HepG2 (cell line): ENCODE results near the gene CRHR1. TPM values are rescaled to one million over a fixed set of nuclear protein-coding genes. Genes with fewer than 3 reads are reported as not detected.

Experiments
- ATAC-seq: fragments of 200-7000 bp; cut with Tn5 transposase; 3 replicates; pipeline ENCODE4 v1.9.1; 2020; ENCODE audit warnings: mild to moderate bottlenecking, moderate library complexity
- BruUV-seq: library from RNA; stranded (reverse); fragments of 400-500 nt; replicated peaks from 2 replicates; lab custom pipeline; 2021; lab: Mats Ljungman, UMichigan
- CTCF ChIA-PET: fragments of 300-600 bp; formaldehyde crosslinking; extraction: SDS; loops from one replicate; lab custom pipeline; 2021; ENCODE audit warnings: low total read pairs, inconsistent platforms, low intra/inter-chr PET ratio; lab: Yijun Ruan, JAX
- POLR2A ChIA-PET: fragments of 350-600 bp; sonication (Branson Sonifier 250); formaldehyde crosslinking; loops from one replicate; lab custom pipeline; 2020; ENCODE audit warnings: antibody characterized with exemption, inconsistent platforms; lab: Yijun Ruan, JAX
- DNase-seq: peaks from one replicate; pipeline ENCODE4 v3.0.0-alpha.2; 2015; ENCODE audit warnings: low spot score
- FAIRE-seq: peaks from 3 replicates; lab custom pipeline; 2011; peaks lifted over from hg19 to GRCh38; lab: Jason Lieb, UNC
- H2AFZ ChIP-seq: one replicate; pipeline ENCODE4 v1.6.1; 2011; ENCODE audit warnings: low read length, inconsistent platforms
- H3K27ac ChIP-seq: fragments of 300-600 bp; 3 replicates; pipeline ENCODE4 v1.8.0; 2011; ENCODE audit warnings: mixed run types, mild to moderate bottlenecking, mixed read lengths, low read length, inconsistent platforms; ENCODE audit not compliant: insufficient read depth; ENCODE audit errors: extremely low read length
- H3K27me3 ChIP-seq, 2 experiments: fragments of 200-600 bp in 1 of 2; 2 replicates in 1 of 2; 3 replicates in 1 of 2; pipeline versions ENCODE4 v1.6.0 to v1.8.0; 2011; ENCODE audit warnings: low read length in 2 of 2, mild to moderate bottlenecking in 2 of 2, moderate library complexity in 2 of 2, inconsistent platforms in 1 of 2; ENCODE audit not compliant: insufficient read depth in 2 of 2, control insufficient read depth in 1 of 2
- H3K36me3 ChIP-seq, 2 experiments: fragments of 200-600 bp in 1 of 2; replicated peaks in 1 of 2; 2 replicates in 1 of 2; 3 replicates in 1 of 2; pipeline versions ENCODE4 v1.5.1 to v1.8.0; 2011; ENCODE audit warnings: low read length in 2 of 2, inconsistent platforms in 1 of 2; ENCODE audit not compliant: insufficient read depth in 2 of 2, control insufficient read depth in 1 of 2
- H3K4me1 ChIP-seq: 2 replicates; pipeline ENCODE4 v1.5.1; 2012; ENCODE audit warnings: low read length, inconsistent platforms; ENCODE audit not compliant: insufficient read depth
- H3K4me2 ChIP-seq: 2 replicates; pipeline ENCODE4 v1.6.0; 2011; ENCODE audit warnings: low read depth, low read length, inconsistent platforms
- H3K4me3 ChIP-seq, 3 experiments: fragments of 200-600 bp in 1 of 3; sonication (generic), shearing (Covaris generic) in 1 of 3; replicated peaks in 1 of 3; 2 replicates each; pipeline ENCODE4 v1.5.1; 2011 to 2016; ENCODE audit warnings: low read length in 3 of 3, inconsistent platforms in 2 of 3, low read depth in 2 of 3, mild to moderate bottlenecking in 2 of 3, control low read depth in 1 of 3, mixed read lengths in 1 of 3; ENCODE audit not compliant: insufficient read depth in 1 of 3
- H3K79me2 ChIP-seq: one replicate; pipeline ENCODE4 v1.6.1; 2011; ENCODE audit warnings: low read length, inconsistent platforms; ENCODE audit not compliant: insufficient read depth
- H3K9ac ChIP-seq: 2 replicates; pipeline ENCODE4 v1.6.0; 2011; ENCODE audit warnings: mild to moderate bottlenecking, low read depth, low read length, inconsistent platforms; ENCODE audit not compliant: insufficient read depth
- H3K9me3 ChIP-seq: 2 replicates; pipeline ENCODE4 v1.5.1; 2012; ENCODE audit warnings: mild to moderate bottlenecking, low read length
- H4K20me1 ChIP-seq: 2 replicates; pipeline ENCODE4 v1.6.0; 2011; ENCODE audit warnings: inconsistent platforms, mild to moderate bottlenecking, low read length, moderate library complexity; ENCODE audit not compliant: insufficient read depth
- CBX5 ChIP-seq: sonication (generic); formaldehyde crosslinking; IDR thresholded peaks from 2 replicates; pipeline ENCODE4 v1.4.0; 2020; ENCODE audit warnings: missing genetic modification reagents, borderline replicate concordance
- ETV5 ChIP-seq: IDR thresholded peaks from 2 replicates; pipeline ENCODE4 v1.6.1; 2018; ENCODE audit warnings: missing biosample characterization, missing genetic modification reagents, inconsistent platforms, borderline replicate concordance
- FOSL2 ChIP-seq: sonication (generic); formaldehyde crosslinking; IDR thresholded peaks from 2 replicates; pipeline ENCODE4 v1.4.0; 2020; ENCODE audit warnings: missing genetic modification reagents
- HCFC1 ChIP-seq: fragments of 150-350 bp; IDR thresholded peaks from 2 replicates; pipeline ENCODE4 v1.6.1; 2014; ENCODE audit warnings: low read depth, low read length
- HNF4A ChIP-seq: sonication (generic); formaldehyde crosslinking; IDR thresholded peaks from 2 replicates; pipeline ENCODE4 v1.4.0; 2020; ENCODE audit warnings: missing genetic modification reagents
- KAT8 ChIP-seq: IDR thresholded peaks from 2 replicates; pipeline ENCODE4 v1.6.1; 2016; ENCODE audit warnings: missing genetic modification reagents, missing compliant biosample characterization
- MTERF4 ChIP-seq: sonication (generic); formaldehyde crosslinking; IDR thresholded peaks from 2 replicates; pipeline ENCODE4 v1.8.0; 2023; ENCODE audit warnings: mild to moderate bottlenecking, missing genetic modification reagents
- POLR2A ChIP-seq, 2 experiments: IDR thresholded peaks; 2 replicates each; pipeline ENCODE4 v1.6.1; 2011; ENCODE audit warnings: low read depth in 2 of 2, low read length in 2 of 2, mild to moderate bottlenecking in 1 of 2, moderate library complexity in 1 of 2; ENCODE audit not compliant: insufficient read depth in 1 of 2
- TCF7L2 ChIP-seq: IDR thresholded peaks from 2 replicates; pipeline ENCODE4 v1.6.1; 2011; ENCODE audit warnings: mild to moderate bottlenecking, low read depth, low read length, moderate library complexity
- ZC3H4 ChIP-seq: sonication (generic); formaldehyde crosslinking; IDR thresholded peaks from 2 replicates; pipeline ENCODE4 v1.4.0; 2020; ENCODE audit warnings: missing genetic modification reagents, borderline replicate concordance
- ZMAT3 ChIP-seq: sonication (generic); formaldehyde crosslinking; conservative IDR thresholded peaks from 2 replicates; pipeline ENCODE4 v1.7.0; 2021; ENCODE audit warnings: missing genetic modification reagents
- ZNF335 ChIP-seq: sonication (generic); formaldehyde crosslinking; IDR thresholded peaks from 2 replicates; pipeline ENCODE4 v1.4.0; 2020; ENCODE audit warnings: missing genetic modification reagents
- ZSCAN25 ChIP-seq: sonication (generic); formaldehyde crosslinking; IDR thresholded peaks from 2 replicates; pipeline ENCODE4 v1.8.0; 2022; ENCODE audit warnings: mild to moderate bottlenecking, missing genetic modification reagents
- WGBS: methylation state at CpG from one replicate; pipeline ENCODE4 v1.1.6; 2017; ENCODE audit warnings: low lambda C conversion rate; 5-methylcytosine and 5-hydroxymethylcytosine counted together
- in situ Hi-C: cut with HindIII; loops from 2 replicates; pipeline ENCODE4 v1.10.0; 2017; ENCODE audit warnings: low pct_unique_long_range_greater_than_20kb; ENCODE audit not compliant: extremely low pct_ligation_motif_present
- intact Hi-C: fragments of 100-400 bp; cut with micrococcal nuclease; formaldehyde crosslinking; loops from one replicate; pipeline ENCODE4 v1.10.0; 2022; ENCODE audit not compliant: unreplicated experiment
- polyA plus RNA-seq, 8 experiments: library from polyadenylated mRNA; depleted of rRNA in 3 of 8; stranded (reverse) in 7 of 8; unstranded in 1 of 8; fragments of >200 nt; fragmentation: Illumina TruSeq in 4 of 8; extraction: Trizol in 4 of 8; gene quantifications; 2 replicates each; pipeline versions ENCODE4 v1.2.1 to v1.2.3, GENCODE V29; 2011 to 2016; ENCODE audit warnings: low read depth in 4 of 8, missing spikeins in 1 of 8, mixed read lengths in 1 of 8; ENCODE audit not compliant: insufficient read depth in 1 of 8
- total RNA-seq, 5 experiments: library from RNA; depleted of rRNA; stranded (reverse); fragments of >200 nt; fragmentation: Illumina TruSeq; extraction: Trizol; gene quantifications; 2 replicates each; pipeline ENCODE4 v1.2.3, GENCODE V29; 2016; ENCODE audit warnings: low read depth in 1 of 5

The CRHR1 gene
- total and polyA plus RNA-seq, 2 of the 13 experiments (the other 11 are each of a cell fraction or from before 2014, with no cell fraction given): not detected

GRCh38 chr17:45787656-45788055 is 3.5 kb downstream of the CRHR1 start:
- H3K27me3 ChIP-seq: peaks cover 34 to 96% of the 10 kb centered on the region in 2 experiments
- no peak overlapping the region for H3K4me3 ChIP-seq
- H4K20me1 ChIP-seq: peaks cover 6% of the 10 kb centered on the region; the same call in 1 of the 2 replicates
- no peak for DNase-seq
- no peaks in the 10 kb centered on the region for H3K9me3 ChIP-seq
- WGBS: 1% methylated on average over 11 of the region's 11 CpGs
- ATAC-seq: no peak
- intact Hi-C loops (no loop called here), in situ Hi-C loops (no loop called here)
- POLR2A ChIA-PET: no interaction called here
- no peak overlapping the region for H3K4me2 ChIP-seq
- H2AFZ ChIP-seq: no peak overlapping the region
- TF ChIP-seq KAT8 (CRISPR knock-in tag) (no peak), ETV5 (CRISPR knock-in tag) (no peak), ZSCAN25 (CRISPR knock-in tag) (no peak), HNF4A (CRISPR knock-in tag) (no peak), CBX5 (no peak), ZMAT3 (CRISPR knock-in tag) (no peak), TCF7L2 (no peak), FOSL2 (CRISPR knock-in tag) (no peak), ZNF335 (no peak), MTERF4 (CRISPR knock-in tag) (no peak), ZC3H4 (CRISPR knock-in tag) (no peak), POLR2A (IDR thresholded peaks at IDR 0.05; ENCODE audit: insufficient read depth in 1 of 2, low read depth in 2 of 2, low read length in 2 of 2) (no peak), HCFC1 (no peak)
- H3K4me1 ChIP-seq: peaks cover 15% of the 10 kb centered on the region; the same call in 1 of the 2 replicates
- no peak for FAIRE-seq
- BruUV-seq: no TSS peak
- CTCF ChIA-PET: no interaction called here
- H3K9ac ChIP-seq: no peak overlapping the region
- H3K36me3 ChIP-seq: no peaks in the 10 kb centered on the region
- no peaks in the 10 kb centered on the region for H3K79me2 ChIP-seq
- no peak overlapping the region for H3K27ac ChIP-seq
